Endothelial cell of umbilical vein (primary cell): ENCODE results near the gene CEP63.

Experiments used
- EZH2 ChIP-seq: IDR thresholded peaks from 2 replicates; pipeline ENCODE4 v1.6.1; 2012; ENCODE audit warnings: borderline replicate concordance, low read depth, mild to moderate bottlenecking, moderate library complexity, low read length, inconsistent platforms; ENCODE audit not compliant: severe bottlenecking
- JUN ChIP-seq: IDR thresholded peaks from 2 replicates; pipeline ENCODE4 v1.6.1; 2011; ENCODE audit warnings: borderline replicate concordance, low read depth; ENCODE audit not compliant: insufficient read length, insufficient read depth
- POLR2A ChIP-seq: IDR thresholded peaks from 2 replicates; pipeline ENCODE4 v1.6.1; 2012; ENCODE audit warnings: low read depth, mild to moderate bottlenecking, control low read depth, low read length
- TF ChIP-seq, protein P1 (sequence below), 2 donors: IDR thresholded peaks; 1 replicate in 1 of 2; 2 replicates in 1 of 2; pipeline ENCODE4 v1.5.1; 2011; ENCODE audit warnings: low read length in 2 of 2, mild to moderate bottlenecking in 2 of 2, moderate library complexity in 2 of 2, control low read depth in 1 of 2, inconsistent platforms in 1 of 2, low read depth in 1 of 2; ENCODE audit not compliant: insufficient read depth in 1 of 2; ENCODE audit errors: extremely low read depth in 1 of 2

GRCh38 chr3:134597390-134597970 is 111.6 kb downstream of the CEP63 start:
- TF ChIP-seq, protein P1, sequence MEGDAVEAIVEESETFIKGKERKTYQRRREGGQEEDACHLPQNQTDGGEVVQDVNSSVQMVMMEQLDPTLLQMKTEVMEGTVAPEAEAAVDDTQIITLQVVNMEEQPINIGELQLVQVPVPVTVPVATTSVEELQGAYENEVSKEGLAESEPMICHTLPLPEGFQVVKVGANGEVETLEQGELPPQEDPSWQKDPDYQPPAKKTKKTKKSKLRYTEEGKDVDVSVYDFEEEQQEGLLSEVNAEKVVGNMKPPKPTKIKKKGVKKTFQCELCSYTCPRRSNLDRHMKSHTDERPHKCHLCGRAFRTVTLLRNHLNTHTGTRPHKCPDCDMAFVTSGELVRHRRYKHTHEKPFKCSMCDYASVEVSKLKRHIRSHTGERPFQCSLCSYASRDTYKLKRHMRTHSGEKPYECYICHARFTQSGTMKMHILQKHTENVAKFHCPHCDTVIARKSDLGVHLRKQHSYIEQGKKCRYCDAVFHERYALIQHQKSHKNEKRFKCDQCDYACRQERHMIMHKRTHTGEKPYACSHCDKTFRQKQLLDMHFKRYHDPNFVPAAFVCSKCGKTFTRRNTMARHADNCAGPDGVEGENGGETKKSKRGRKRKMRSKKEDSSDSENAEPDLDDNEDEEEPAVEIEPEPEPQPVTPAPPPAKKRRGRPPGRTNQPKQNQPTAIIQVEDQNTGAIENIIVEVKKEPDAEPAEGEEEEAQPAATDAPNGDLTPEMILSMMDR (IDR thresholded peaks at IDR 0.05; ENCODE audit: extremely low read depth in 1 of 2, insufficient read depth in 1 of 2, low read depth in 1 of 2, low read length in 2 of 2), result no peak
- no peak for TF ChIP-seq POLR2A
- TF ChIP-seq EZH2, result no peak
- TF ChIP-seq JUN, result no peak
